ENCODE results near the gene KLHL26.

Gene KLHL26

GRCh38 chr19:18698321-18699167, 61.7 kb downstream of the KLHL26 start:
- DNase-seq, result no peak

GRCh38 chr19:18699403-18700054, 62.7 kb downstream of the KLHL26 start:
- no peak for DNase-seq

- DNase-seq, result peak; percentile 63
These were observed 63.8 kb downstream of the KLHL26 start for GRCh38 chr19:18700501-18701249.

GRCh38 chr19:18701250-18701608, 64.4 kb downstream of the KLHL26 start:
- DNase-seq, result no peak

DNA sequence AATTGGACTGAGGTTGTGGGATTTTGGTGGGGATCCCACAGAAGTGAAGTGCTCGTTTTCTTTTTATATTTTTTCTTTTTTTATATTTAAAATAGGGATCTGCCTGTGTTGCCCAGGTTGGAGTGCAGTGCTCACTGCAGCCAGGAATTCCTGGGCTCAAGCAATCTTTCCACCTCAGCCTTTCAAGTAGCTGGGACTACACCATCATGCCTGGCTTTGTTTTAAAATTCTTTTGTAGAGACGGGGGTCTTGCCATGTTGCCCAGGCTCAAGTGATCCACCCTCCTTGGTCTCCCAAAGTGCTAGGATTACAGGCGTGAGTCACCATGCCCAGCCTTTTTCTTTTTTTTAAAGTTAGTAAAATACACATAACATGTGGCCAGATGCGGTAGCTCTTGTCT, 67.2 kb downstream of the KLHL26 start:
- no peak for DNase-seq

- no peak for DNase-seq
These were observed 68.1 kb downstream of the KLHL26 start for GRCh38 chr19:18704971-18705370.

- no peak for DNase-seq
These were observed 71.8 kb downstream of the KLHL26 start for GRCh38 chr19:18708452-18709231.

- no peak for DNase-seq
These were observed 72.7 kb downstream of the KLHL26 start for GRCh38 chr19:18709546-18709945.

- no peak for DNase-seq
These were observed 73.4 kb downstream of the KLHL26 start for GRCh38 chr19:18710186-18710585.

GRCh38 chr19:18710996-18711751, 74.3 kb downstream of the KLHL26 start:
- no peak for DNase-seq

GRCh38 chr19:18711893-18712292, 75.1 kb downstream of the KLHL26 start:
- DNase-seq, result no peak

DNA sequence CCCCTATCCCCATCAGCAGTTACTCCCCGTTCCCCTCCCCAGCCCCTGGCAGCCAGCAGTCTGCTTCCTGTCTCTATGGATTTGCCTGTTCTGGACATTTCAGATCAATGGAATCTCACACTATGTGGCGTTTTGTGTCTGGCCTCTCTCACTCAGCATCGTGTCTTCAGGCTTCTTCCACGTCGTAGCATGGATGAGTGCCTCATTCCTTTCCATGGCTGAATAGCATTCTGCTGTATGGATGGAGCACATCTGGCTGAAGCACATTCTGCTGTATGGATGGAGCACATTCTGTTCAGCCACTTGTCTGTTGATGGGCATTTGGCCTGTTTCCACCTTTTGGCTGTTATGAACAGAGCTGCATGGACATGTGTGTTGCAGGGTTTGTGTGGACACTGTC, 76.2 kb downstream of the KLHL26 start:
- DNase-seq, result no peak

DNA sequence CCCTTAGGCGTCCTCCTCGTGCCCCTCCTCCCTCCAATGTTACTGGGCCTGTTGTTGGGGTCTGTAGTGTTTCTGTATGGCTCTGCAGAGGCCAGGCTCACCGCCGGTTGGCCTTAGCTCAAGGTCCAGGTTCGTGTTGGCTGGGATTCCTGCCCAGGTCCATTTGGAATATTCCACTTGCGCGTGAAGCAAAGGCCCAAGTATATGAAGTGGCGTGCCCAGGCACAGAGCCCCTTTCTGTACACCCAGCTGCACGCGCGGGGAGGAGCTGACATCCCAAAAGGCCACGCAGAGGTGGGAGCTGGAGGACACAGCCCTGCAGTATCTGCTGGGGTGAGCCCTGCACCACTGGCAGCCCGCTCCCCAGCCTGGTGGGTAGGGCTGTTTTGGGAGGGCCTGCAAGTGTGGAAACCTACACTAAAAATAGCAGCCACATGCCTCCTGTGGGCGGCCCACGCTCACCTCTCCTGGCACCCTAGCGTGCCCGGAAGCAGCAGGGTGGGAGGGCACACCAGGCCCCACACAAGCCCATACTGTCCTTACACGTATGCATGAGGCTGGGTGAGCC, 76.8 kb downstream of the KLHL26 start:
- no peak for DNase-seq

- DNase-seq, result no peak
These were observed 78.6 kb downstream of the KLHL26 start for GRCh38 chr19:18715416-18715815.

GRCh38 chr19:18716857-18717256, 80.0 kb downstream of the KLHL26 start:
- no peak for DNase-seq

- DNase-seq, result no peak
These were observed 80.8 kb downstream of the KLHL26 start for GRCh38 chr19:18717601-18718000.

DNA sequence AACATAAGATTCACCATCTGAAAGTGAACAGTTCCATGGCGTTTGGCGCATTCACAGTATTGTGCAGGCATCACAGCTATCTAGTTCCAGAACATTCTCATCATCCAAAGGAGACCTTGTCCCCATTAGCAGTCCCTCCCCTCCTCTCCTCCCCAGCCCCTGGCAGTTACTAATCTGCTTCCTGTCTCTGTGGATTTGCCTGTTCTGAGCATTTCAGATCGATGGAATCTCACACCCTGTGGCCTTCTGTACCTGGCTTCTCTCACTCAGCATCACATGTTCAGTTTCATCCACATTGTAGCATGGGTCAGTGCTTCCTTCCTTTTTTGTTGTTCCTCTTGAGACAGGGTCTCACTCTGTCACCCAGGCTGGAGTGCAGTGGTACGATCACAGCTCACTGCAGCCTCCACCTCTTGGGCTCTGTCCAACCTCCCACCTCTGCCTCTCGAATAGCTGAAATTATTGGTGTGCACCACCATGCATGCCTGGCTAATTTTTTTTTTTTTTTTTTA, 81.2 kb downstream of the KLHL26 start:
- DNase-seq, result no peak

DNA sequence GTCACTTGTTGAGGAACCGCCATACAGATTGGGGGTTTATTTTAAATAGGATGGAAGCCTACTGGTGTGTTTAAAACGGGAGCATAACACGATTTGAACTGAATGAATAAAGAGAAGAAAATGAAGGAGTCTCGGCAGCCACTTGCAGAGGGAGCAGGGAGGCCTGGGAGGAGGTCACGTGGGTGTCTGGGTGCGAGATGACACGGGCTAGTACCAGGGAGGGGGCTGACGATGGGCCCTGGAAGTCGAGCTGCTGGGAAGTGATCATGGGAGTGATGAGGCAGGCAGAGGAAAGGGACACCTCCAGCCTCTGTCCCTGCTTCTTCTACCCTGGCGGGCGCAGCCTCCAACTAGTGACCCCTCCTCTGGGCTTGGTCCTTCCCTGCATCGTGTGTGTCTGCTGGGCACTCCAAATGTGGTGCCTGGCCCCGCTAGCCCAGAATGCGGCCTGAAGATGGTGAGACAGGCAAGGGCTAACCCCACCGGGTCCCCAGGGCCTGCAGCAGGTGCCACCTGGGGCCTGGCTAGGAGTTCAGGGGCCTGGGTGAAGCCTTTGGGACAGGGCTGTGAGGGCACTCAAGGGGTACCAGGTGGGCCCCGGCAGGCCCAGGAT, 82.1 kb downstream of the KLHL26 start:
- DNase-seq, result no peak

DNA sequence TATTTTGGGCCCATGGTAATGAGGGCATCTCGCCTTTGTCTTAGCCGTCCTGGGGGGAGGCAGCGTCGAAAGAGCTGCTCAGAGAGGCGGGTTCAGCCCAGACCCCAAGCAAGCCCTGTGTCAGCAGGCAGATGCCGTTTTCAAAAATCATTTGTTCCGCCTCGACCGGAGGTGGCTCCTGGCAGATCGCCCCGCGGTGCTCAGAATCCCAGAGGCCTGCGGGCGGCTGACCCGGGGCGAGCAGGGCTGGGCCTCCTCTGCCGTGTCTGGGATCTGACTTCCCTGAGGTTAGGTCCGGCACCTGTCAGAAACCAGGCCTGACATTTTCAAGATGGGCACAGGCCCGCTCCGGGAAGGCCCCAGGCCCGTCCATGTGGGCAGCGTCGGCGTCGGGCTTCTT, 82.7 kb downstream of the KLHL26 start:
- no peak for DNase-seq
